Suppressor macrophage treated with lipopolysaccharide for 1 hour (primary cell): ENCODE data around the gene CWF19L1.
A peak's percentile ranks its signal among the peaks of the same experiment; 100 is the strongest.
"Not testable (repeated sequence)": the region's sequence is repeated elsewhere in the genome, so short reads cannot be mapped to it uniquely, and the experiment has no call there.

Experiments used
- DNase-seq, 3 donors: peaks; one replicate each; pipeline ENCODE4 v3.0.0-alpha.2; 2020 to 2022

Gene CWF19L1

GRCh38 chr10:100267239-100268104 lies at the start of gene CWF19L1:
Gene CWF19L1 (minus strand): TSS chr10:100267638. CDS start chr10:100267593, 45 bp downstream.
- peak; percentile 87 to 90 (median 89) for DNase-seq

DNA sequence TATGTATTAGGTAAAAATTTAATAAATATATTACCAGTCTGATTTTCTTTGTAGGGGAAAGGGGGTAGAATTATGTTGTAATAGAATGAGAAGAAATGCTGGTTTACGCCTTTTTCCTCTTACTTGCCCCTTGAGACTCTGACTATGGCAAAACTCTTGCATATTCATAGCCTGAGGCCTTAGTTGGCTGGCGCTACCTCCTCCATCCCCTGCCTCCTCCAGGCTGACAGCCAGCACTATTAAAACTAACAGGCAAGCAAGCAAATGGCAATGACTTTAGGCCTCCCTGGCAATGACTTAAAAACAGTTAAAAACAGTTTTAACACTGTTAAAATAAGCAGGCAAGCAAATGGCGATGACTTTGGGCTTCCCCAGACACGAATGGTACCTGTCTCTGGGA lies 48.2 kb upstream of the CWF19L1 start:
- no peak for DNase-seq

DNA sequence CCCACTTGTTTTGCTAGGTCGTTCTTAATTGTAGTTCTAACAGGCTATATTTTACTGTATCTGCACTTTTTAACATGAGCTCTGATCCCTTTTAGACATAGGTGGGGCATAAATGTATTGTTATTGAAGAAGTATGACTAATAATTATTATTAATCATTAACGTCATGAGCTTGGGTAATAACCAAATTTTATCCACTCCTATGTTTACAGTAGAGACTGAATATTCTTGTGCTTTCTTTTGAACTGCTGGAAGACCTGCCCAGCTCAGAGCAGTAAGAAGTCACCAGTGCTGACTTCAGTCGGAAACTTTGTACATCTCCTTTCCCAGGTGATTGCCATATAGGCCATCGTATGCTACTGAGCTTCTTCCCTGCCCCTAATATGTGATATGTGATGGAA lies 43.9 kb upstream of the CWF19L1 start:
- DNase-seq: no peak

DNA sequence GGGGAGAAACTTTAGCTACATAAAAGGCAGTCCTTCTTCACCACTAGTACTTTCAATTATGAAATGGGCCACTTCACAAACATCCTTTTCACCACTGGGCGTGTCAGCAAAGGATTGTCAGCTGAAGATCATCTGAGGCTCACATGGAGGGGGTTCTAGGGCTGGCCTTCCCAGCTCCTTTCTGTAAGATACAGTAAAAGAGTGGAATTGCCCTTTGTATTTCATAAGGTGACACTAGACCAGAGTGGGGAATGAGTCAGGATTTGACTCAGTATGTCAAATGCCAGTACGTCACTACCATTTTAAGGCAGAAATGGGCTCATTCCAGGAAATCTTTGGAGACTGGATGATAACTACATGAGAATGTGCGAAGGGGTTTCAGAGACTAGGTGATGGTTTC lies 40.2 kb upstream of the CWF19L1 start:
- DNase-seq: peak; percentile 75 to 81 (median 77)

DNA sequence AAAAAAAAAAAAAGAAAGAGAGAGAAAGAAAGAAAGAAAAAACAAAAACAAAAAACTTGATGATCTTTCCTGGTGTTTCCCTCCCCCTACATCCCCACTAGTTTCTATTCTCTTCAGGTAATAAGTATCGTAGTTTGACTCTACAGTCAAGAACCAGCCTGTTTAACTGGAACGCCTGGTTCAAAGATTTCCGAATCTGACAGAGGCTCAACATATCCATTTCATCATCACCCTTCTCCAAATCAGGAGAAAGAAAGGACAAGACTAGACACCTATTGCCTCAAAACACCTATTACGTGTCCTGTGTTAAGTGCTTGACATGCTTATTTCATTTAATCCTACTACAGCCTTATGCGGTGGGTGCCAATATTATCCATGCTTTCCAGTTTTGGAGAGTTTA lies 39.4 kb upstream of the CWF19L1 start:
- DNase-seq: no peak

GRCh38 chr10:100304414-100304813 lies 37.0 kb upstream of the CWF19L1 start:
- DNase-seq: no peak

- peak; percentile 43 to 62 (median 52) for DNase-seq
Measured at GRCh38 chr10:100303724-100304319, 36.4 kb upstream of the CWF19L1 start.

GRCh38 chr10:100301123-100301522 lies 33.7 kb upstream of the CWF19L1 start:
- not testable (repeated sequence) for DNase-seq

GRCh38 chr10:100297242-100297641 lies 29.8 kb upstream of the CWF19L1 start:
- DNase-seq: no peak

- DNase-seq: no peak
Measured at GRCh38 chr10:100293066-100293465, 25.6 kb upstream of the CWF19L1 start.

DNA sequence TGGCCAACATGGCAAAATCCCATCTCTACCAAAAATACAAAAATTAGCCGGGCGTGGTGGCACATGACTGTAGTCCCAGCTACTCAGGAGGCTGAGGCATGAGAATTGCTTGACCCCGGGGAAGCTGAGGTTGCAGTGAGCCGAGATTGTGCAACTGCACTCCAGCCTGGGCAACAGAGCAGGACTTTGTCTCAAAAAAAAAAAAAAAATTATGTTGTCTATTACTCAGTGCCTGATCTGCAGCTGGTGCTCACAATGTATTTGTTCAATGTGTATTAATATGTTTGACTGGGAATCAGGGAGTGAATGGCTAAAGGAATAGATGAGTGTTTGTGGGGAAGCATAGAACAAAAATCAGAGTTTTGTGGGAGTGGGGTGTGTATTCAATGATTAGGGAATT lies 24.9 kb upstream of the CWF19L1 start:
- DNase-seq: peak; percentile 59 to 62 (median 59)

- peak; percentile 70 to 72 (median 70) for DNase-seq
Measured at GRCh38 chr10:100291356-100291755, 23.9 kb upstream of the CWF19L1 start.

DNA sequence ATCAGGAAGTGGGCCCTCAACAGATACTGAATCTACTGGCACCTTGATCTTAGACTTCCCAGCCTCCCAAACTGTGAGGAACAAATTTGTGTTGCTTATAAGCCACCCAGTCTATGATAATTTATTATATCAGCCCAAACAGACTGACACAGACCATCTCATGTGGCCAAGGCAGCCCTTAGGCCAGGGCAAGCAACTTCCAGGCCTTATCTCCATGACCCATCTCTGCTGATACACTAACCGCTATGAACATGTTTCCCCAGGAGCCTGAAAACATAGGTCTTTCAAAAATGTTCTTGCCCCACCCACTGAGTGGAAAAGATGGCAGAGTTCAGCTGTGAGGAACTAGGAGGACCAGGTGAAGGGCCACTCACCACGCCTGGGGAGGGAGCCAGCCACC lies 22.2 kb upstream of the CWF19L1 start:
- DNase-seq: no peak

GRCh38 chr10:100288196-100288595 lies 20.8 kb upstream of the CWF19L1 start:
- DNase-seq: no peak

GRCh38 chr10:100287756-100288155 lies 20.3 kb upstream of the CWF19L1 start:
- DNase-seq: no peak

GRCh38 chr10:100286051-100287033 lies 18.9 kb upstream of the CWF19L1 start, which contains the start of gene BLOC1S2:
Gene BLOC1S2 (minus strand): TSS chr10:100286680. CDS start chr10:100286659, 21 bp downstream.
- peak; percentile 93 to 96 (median 94) for DNase-seq

- DNase-seq: peak in 1 of 3 donors; percentile 43
Measured at GRCh38 chr10:100285326-100285725, 17.9 kb upstream of the CWF19L1 start.

DNA sequence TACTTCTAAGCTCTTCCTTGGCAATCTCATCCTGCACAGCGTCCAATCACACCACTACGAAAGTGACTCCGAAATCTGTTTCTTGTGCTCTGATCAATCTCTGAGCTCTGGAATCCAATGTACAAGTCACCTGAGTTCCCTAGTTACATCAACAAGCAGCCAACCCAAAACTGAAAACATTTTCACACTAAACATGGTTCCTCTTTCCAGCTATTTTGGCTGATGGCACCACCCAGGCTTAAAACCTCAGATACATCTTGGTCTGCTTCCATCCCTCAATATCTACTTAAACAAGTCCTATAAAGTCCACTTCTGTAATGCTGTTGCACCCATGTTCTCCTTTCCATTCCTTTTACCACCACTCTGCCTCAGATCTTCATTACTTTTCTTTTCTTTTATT lies 15.5 kb upstream of the CWF19L1 start:
- no peak for DNase-seq

DNA sequence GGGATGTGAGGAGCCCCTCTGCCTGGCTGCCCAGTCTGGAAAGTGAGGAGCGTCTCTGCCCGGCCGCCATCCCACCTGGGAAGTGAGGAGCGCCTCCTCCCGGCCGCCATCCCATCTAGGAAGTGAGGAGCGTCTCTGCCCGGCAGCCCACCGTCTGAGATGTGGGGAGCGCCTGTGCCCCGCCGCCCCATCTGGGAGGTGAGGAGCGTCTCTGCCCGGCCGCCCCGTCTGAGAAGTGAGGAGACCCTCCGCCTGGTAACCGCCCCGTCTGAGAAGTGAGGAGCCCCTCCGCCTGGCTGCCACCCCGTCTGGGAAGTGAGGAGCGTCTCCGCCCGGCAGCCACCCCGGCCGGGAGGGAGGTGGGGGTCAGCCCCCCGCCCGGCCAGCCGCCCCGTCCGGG lies 9.5 kb upstream of the CWF19L1 start:
- DNase-seq: not testable (repeated sequence)

DNA sequence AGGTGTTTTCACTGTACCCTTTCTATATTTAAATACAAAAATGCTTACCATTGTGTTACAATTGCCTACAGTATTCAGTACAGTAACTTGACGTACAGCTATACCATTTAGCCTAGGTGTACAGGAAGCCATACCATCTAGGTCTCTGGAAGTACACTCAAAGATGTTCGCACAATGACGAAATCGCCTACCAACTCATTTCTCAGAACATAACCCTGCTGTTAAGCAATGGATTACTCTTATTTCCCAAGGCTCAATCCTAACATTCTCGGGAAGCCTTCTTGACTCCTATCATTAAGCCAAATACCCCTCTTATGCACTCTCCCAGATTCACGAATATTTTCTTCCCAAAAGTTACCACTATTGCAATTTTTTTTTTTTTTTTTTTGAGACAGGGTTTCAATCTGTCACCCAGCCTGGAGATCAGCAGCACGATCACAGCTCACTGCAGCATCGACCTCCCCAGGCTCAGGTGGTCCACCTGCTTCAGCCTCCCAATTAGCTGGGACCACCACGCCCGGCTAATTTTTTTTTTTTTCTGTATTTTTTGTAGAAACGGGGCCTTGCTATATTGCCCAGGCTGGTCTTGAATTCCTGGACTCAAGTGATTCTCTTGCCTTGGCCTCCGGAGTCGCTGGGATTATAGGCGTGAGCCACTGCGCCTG lies 1.5 kb downstream of the CWF19L1 start:
- DNase-seq: no peak

DNA sequence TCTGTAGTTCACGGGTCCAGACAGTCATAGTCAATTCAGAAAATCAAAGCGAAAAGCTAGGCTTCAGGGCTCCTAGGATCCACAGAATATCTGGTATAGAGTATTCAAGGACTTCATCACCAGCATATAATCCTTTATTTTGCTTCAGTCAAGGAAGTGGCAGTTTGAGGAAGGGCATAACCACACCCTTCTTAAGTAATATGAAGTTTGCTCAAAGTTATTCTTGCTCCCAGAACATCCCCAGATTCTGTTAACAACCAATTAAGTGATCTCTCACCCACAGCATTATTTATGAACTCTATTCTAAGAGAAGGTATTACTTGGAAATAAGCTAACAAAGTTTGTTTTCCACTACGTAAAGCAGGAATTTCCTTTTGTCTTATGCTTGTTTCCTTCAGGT lies 13.2 kb downstream of the CWF19L1 start:
- peak in 1 of 3 donors; percentile 10 for DNase-seq

DNA sequence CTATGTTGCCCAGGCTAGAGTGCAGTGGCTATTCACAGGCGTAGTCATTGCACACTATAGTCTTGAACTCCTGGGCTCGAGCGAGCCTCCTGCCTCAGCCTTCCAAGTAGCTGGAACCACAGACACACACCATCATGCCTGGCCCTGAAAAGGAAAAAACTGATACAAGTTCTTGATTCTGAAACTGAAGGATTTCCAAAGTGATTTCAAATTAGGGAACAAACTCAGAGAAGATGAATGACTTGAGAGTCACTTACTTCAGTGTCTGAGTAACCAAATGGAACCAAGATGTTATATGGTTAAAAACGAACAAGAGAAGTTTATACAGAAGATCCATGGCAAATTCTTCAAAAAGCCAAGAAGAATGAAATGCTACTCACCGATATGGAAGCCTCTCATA lies 14.4 kb downstream of the CWF19L1 start:
- DNase-seq: peak in 2 of 3 donors; percentile 35 to 49
